Glutamatergic neuron (in vitro differentiated cells): ENCODE data around the gene DKK3. TPM values are rescaled to one million over a fixed set of nuclear protein-coding genes. Genes with fewer than 3 reads are reported as not detected.

Experiments
- DNase-seq: peaks from one replicate; pipeline ENCODE4 v3.0.0; 2022
- H3K27ac Mint-ChIP-seq: one replicate; pipeline ENCODE4 v1.8.0; 2020; ENCODE audit warnings: mild to moderate bottlenecking, mixed read lengths, inconsistent platforms; ENCODE audit not compliant: unreplicated experiment
- H3K27me3 Mint-ChIP-seq: one replicate; pipeline ENCODE4 v1.8.0; 2020; ENCODE audit warnings: mild to moderate bottlenecking, moderate library complexity, mixed read lengths, inconsistent platforms; ENCODE audit not compliant: unreplicated experiment
- H3K36me3 Mint-ChIP-seq: one replicate; pipeline ENCODE4 v1.8.0; 2020; ENCODE audit warnings: mild to moderate bottlenecking, mixed read lengths, inconsistent platforms; ENCODE audit not compliant: unreplicated experiment
- H3K4me1 Mint-ChIP-seq: one replicate; pipeline ENCODE4 v1.8.0; 2020; ENCODE audit warnings: mild to moderate bottlenecking, low read depth, mixed read lengths, inconsistent platforms; ENCODE audit not compliant: unreplicated experiment
- H3K4me3 Mint-ChIP-seq: one replicate; pipeline ENCODE4 v1.8.0; 2020; ENCODE audit warnings: mild to moderate bottlenecking, mixed read lengths, inconsistent platforms; ENCODE audit not compliant: unreplicated experiment
- H3K9me3 Mint-ChIP-seq: one replicate; pipeline ENCODE4 v1.8.0; 2020; ENCODE audit warnings: mild to moderate bottlenecking, moderate library complexity, mixed read lengths, inconsistent platforms; ENCODE audit not compliant: unreplicated experiment
- CTCF ChIP-seq: fragments of 200-600 bp; sonication (generic); IDR thresholded peaks from one replicate; pipeline ENCODE4 v1.5.0; 2021; ENCODE audit not compliant: partially characterized antibody, unreplicated experiment
- total RNA-seq: library from RNA; stranded (reverse); fragmentation: NEBNext Ultra II Directional; extraction: Animal tissue kit (Norgen Biotek cat#: 25700); gene quantifications from one replicate; pipeline ENCODE4 v1.2.1, GENCODE V29; 2021; ENCODE audit not compliant: unreplicated experiment

Gene DKK3
- total RNA-seq, 1 donor from 2014 or later, result 131 TPM

- H3K4me3 Mint-ChIP-seq, result no peak overlapping the region
- TF ChIP-seq CTCF, result no peak
- H3K27me3 Mint-ChIP-seq, result peaks cover 18% of the 10 kb centered on the region
Observed at GRCh38 chr11:11963067-11963466, 45.4 kb downstream of the DKK3 start.

GRCh38 chr11:11961399-11962028 lies 46.9 kb downstream of the DKK3 start:
- DNase-seq, result no peak
- Mint-ChIP-seq H3K27me3 (peaks cover 12% of the 10 kb centered on the region), H3K9me3 (peaks cover 5% of the 10 kb centered on the region), H3K27ac (no peak overlapping the region), H3K4me1 (peaks cover 7% of the 10 kb centered on the region), H3K36me3 (peaks cover 9% of the 10 kb centered on the region), H3K4me3 (no peak overlapping the region)
- TF ChIP-seq CTCF, result no peak

More at GRCh38 chr11:11963067-11963466, 45.4 kb downstream of the DKK3 start:
- Mint-ChIP-seq H3K4me1 (peaks cover 15% of the 10 kb centered on the region), H3K27ac (no peak overlapping the region), H3K36me3 (peaks cover 9% of the 10 kb centered on the region), H3K9me3 (peaks cover 14% of the 10 kb centered on the region)
- no peak for DNase-seq

- TF ChIP-seq CTCF, result no peak
- peaks cover 4% of the 10 kb centered on the region for H3K36me3 Mint-ChIP-seq
- DNase-seq, result no peak
- H3K9me3 Mint-ChIP-seq, result peaks cover 2% of the 10 kb centered on the region
- H3K27ac Mint-ChIP-seq, result no peak overlapping the region
- no peak overlapping the region for H3K4me3 Mint-ChIP-seq
- peaks cover 7% of the 10 kb centered on the region for H3K4me1 Mint-ChIP-seq
- H3K27me3 Mint-ChIP-seq, result peaks cover 8% of the 10 kb centered on the region
Observed at GRCh38 chr11:11960687-11961086, 47.7 kb downstream of the DKK3 start.

GRCh38 chr11:11959601-11960000 lies 48.8 kb downstream of the DKK3 start:
- H3K9me3 Mint-ChIP-seq, result peaks cover 2% of the 10 kb centered on the region
- no peak overlapping the region for H3K4me3 Mint-ChIP-seq
- DNase-seq, result no peak
- no peak for TF ChIP-seq CTCF
- H3K4me1 Mint-ChIP-seq, result peaks cover 7% of the 10 kb centered on the region
- no peak overlapping the region for H3K27ac Mint-ChIP-seq
- H3K36me3 Mint-ChIP-seq, result peaks cover 4% of the 10 kb centered on the region
- peaks cover 4% of the 10 kb centered on the region for H3K27me3 Mint-ChIP-seq

- no peak for DNase-seq
- peaks cover 2% of the 10 kb centered on the region for H3K9me3 Mint-ChIP-seq
- H3K27ac Mint-ChIP-seq, result no peak overlapping the region
- H3K4me3 Mint-ChIP-seq, result no peak overlapping the region
- H3K36me3 Mint-ChIP-seq, result peaks cover 4% of the 10 kb centered on the region
- H3K27me3 Mint-ChIP-seq, result peaks cover 4% of the 10 kb centered on the region
- no peak for TF ChIP-seq CTCF
- H3K4me1 Mint-ChIP-seq, result peaks cover 7% of the 10 kb centered on the region
Observed at GRCh38 chr11:11958403-11959231, 49.8 kb downstream of the DKK3 start.
